ENCODE data around the gene GHRL.

GHRL gene

GRCh38 chr3:10294030-10294586, 1.4 kb upstream of the GHRL start:
- DNase-seq = no peak

GRCh38 chr3:10291641-10292040, 1.1 kb downstream of the GHRL start:
- no peak for DNase-seq

- DNase-seq = no peak
These were observed 2.1 kb downstream of the GHRL start for GRCh38 chr3:10290481-10291176.

- DNase-seq = no peak
These were observed 2.9 kb downstream of the GHRL start for GRCh38 chr3:10289787-10290355.

GRCh38 chr3:10289077-10289476, 3.7 kb downstream of the GHRL start:
- no peak for DNase-seq

GRCh38 chr3:10288575-10288960, 4.2 kb downstream of the GHRL start:
- DNase-seq = no peak

- no peak for DNase-seq
These were observed 4.7 kb downstream of the GHRL start for GRCh38 chr3:10287936-10288574.

- DNase-seq = no peak
These were observed 6.0 kb downstream of the GHRL start for GRCh38 chr3:10286596-10287295.

GRCh38 chr3:10286133-10286524, 6.6 kb downstream of the GHRL start:
- no peak for DNase-seq

GRCh38 chr3:10285272-10286132, 7.2 kb downstream of the GHRL start:
- no peak for DNase-seq

- DNase-seq = no peak
These were observed 8.3 kb downstream of the GHRL start for GRCh38 chr3:10284496-10284895.

GRCh38 chr3:10283638-10284037, 9.1 kb downstream of the GHRL start:
- no peak for DNase-seq

- no peak for DNase-seq
These were observed 10.8 kb downstream of the GHRL start for GRCh38 chr3:10281951-10282350.

GRCh38 chr3:10280571-10280970, 12.2 kb downstream of the GHRL start:
- no peak for DNase-seq

- DNase-seq = no peak
These were observed 12.6 kb downstream of the GHRL start for GRCh38 chr3:10280177-10280529.

- no peak for DNase-seq
These were observed 13.2 kb downstream of the GHRL start for GRCh38 chr3:10279384-10280176.

GRCh38 chr3:10278501-10278900, 14.2 kb downstream of the GHRL start:
- no peak for DNase-seq

- no peak for DNase-seq
These were observed 15.6 kb downstream of the GHRL start for GRCh38 chr3:10277115-10277625.

GRCh38 chr3:10274601-10275000, 18.1 kb downstream of the GHRL start:
- no peak for DNase-seq

GRCh38 chr3:10273702-10274305, 18.9 kb downstream of the GHRL start:
- DNase-seq = no peak

GRCh38 chr3:10272977-10273376, 19.8 kb downstream of the GHRL start:
- DNase-seq = no peak

Data from GOT3 (cell line).